Hepatocyte (in vitro differentiated cells): ENCODE measurements around the gene CRACDL. TPM values are rescaled to one million over a fixed set of nuclear protein-coding genes. Genes with fewer than 3 reads are reported as not detected.
A peak's percentile ranks its signal among the peaks of the same experiment; 100 is the strongest.

ENCODE experiments used
- DNase-seq: peaks from one replicate; pipeline ENCODE4 v3.0.0-alpha.2; 2016; ENCODE audit warnings: low spot score
- H2AFZ ChIP-seq: fragments of 200-600 bp; sonication (generic); 2 replicates; pipeline ENCODE4 v1.6.0; 2016; ENCODE audit warnings: antibody characterized with exemption, mild to moderate bottlenecking
- H3K27ac ChIP-seq: fragments of 200-600 bp; sonication (generic); 2 replicates; pipeline ENCODE4 v1.5.1; 2016; ENCODE audit warnings: mild to moderate bottlenecking
- H3K27me3 ChIP-seq: fragments of 200-600 bp; sonication (generic); 2 replicates; pipeline ENCODE4 v1.6.1; 2016
- H3K36me3 ChIP-seq: fragments of 200-600 bp; sonication (generic); replicated peaks from 2 replicates; pipeline ENCODE4 v1.5.1; 2016; ENCODE audit warnings: low read depth; ENCODE audit not compliant: insufficient read depth
- H3K4me1 ChIP-seq: fragments of 200-600 bp; sonication (generic); 2 replicates; pipeline ENCODE4 v1.5.1; 2016; ENCODE audit warnings: mild to moderate bottlenecking, moderate library complexity; ENCODE audit not compliant: insufficient read depth
- H3K4me2 ChIP-seq: fragments of 200-600 bp; sonication (generic); 2 replicates; pipeline ENCODE4 v1.6.0; 2016
- H3K4me3 ChIP-seq: fragments of 200-600 bp; sonication (generic); 2 replicates; pipeline ENCODE4 v1.5.1; 2016; ENCODE audit warnings: mild to moderate bottlenecking
- H3K79me2 ChIP-seq: fragments of 200-600 bp; sonication (generic); 2 replicates; pipeline ENCODE4 v1.6.0; 2017; ENCODE audit warnings: mild to moderate bottlenecking
- H3K9me2 ChIP-seq: fragments of 200-600 bp; sonication (generic); replicated peaks from 2 replicates; pipeline ENCODE4 v1.6.0; 2017; ENCODE audit warnings: mild to moderate bottlenecking; ENCODE audit not compliant: insufficient read depth
- H3K9me3 ChIP-seq: fragments of 200-600 bp; sonication (generic); 2 replicates; pipeline ENCODE4 v1.5.1; 2016; ENCODE audit warnings: low read depth, mild to moderate bottlenecking
- H4K20me1 ChIP-seq: fragments of 200-600 bp; sonication (generic); 2 replicates; pipeline ENCODE4 v1.6.0; 2016; ENCODE audit warnings: mild to moderate bottlenecking; ENCODE audit not compliant: insufficient read depth, poor library complexity, severe bottlenecking
- EZH2 ChIP-seq: fragments of 200-600 bp; sonication (generic); IDR thresholded peaks from 2 replicates; pipeline ENCODE4 v1.6.1; 2016; ENCODE audit warnings: antibody characterized with exemption, mild to moderate bottlenecking, borderline replicate concordance
- EZH2phosphoT487 ChIP-seq: fragments of 200-600 bp; sonication (generic); IDR thresholded peaks from one replicate; pipeline ENCODE4 v1.6.1; 2018; ENCODE audit warnings: antibody characterized with exemption, mild to moderate bottlenecking, low read depth, moderate library complexity; ENCODE audit not compliant: unreplicated experiment, severe bottlenecking
- WGBS: methylation state at CpG from one replicate; pipeline ENCODE4 v1.1.6; 2016; ENCODE audit warnings: low lambda C conversion rate; ENCODE audit errors: missing lambda C conversion rate; 5-methylcytosine and 5-hydroxymethylcytosine counted together
- polyA plus RNA-seq: library from polyadenylated mRNA; unstranded; fragments of >200 nt; fragmentation: Nextera tagmentation; extraction: Ambion mirVana; gene quantifications from 2 replicates; pipeline ENCODE4 v1.2.1, GENCODE V29; 2016
- total RNA-seq: library from RNA; depleted of rRNA; stranded (reverse); fragments of >200 nt; gene quantifications from 2 replicates; pipeline ENCODE4 v1.2.3, GENCODE V29; 2014
- TF ChIP-seq, protein P1 (sequence below): fragments of 200-600 bp; sonication (generic); IDR thresholded peaks from 2 replicates; pipeline ENCODE4 v1.5.1; 2016; ENCODE audit warnings: antibody characterized with exemption, mild to moderate bottlenecking; ENCODE audit not compliant: poor library complexity

Gene CRACDL
- total and polyA plus RNA-seq, 2 experiments from 2014 or later = 0.47 to 1.4 TPM

DNA sequence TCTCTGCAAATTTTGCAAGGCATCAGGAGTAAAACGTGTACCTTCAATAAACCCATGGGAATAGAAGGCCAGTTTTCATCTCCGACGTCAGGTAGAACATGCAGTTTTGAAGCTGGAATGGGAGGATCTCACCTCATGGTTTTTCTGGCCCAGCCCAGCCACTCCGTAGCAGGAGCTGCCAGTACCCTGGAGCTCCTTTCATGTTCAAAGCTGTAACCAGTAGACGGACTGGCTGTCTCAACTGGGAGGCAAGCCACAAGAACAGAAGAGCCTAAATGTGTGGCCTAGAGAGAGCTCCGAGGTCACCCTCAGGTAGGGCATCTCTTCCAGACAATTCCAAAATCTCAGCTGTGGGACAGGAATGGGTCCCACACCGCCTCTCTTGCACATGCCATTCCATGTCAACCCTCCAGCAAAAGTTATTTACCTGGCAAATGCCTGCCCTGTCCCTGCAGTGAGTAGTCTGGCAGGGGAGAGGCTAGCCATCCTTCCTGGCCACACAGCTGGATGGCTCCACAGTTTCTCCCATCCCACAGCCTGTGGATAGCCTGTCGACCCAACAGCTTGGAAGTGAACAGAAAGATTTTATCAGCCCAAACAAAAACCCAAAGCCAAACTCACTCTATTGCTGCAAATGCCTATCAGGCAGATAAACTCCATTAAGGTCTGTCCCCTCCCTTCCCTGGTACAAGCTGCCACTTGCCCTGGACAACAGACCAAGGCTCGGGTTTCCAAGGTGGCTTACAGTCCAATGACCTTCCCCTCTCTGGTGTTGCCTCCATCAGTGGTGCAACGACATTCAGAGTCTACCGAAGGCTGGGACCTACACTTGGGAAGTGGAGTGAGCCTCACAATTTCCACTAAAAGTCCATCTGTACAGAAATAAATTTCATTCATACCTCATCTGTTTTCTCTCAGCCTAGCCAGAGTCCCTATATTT, 27.8 kb downstream of the CRACDL start:
- Histone ChIP-seq H3K79me2 (no peaks in the 10 kb centered on the region), H3K9me3 (no peaks in the 10 kb centered on the region), H3K4me3 (no peak overlapping the region), H3K27me3 (no peaks in the 10 kb centered on the region), H3K4me1 (peaks cover 25% of the 10 kb centered on the region), H2AFZ (no peak overlapping the region), H3K4me2 (no peak overlapping the region), H3K27ac (peak overlapping the region; percentile 28), H3K36me3 (no peaks in the 10 kb centered on the region), H4K20me1 (no peaks in the 10 kb centered on the region), H3K9me2 (no peaks in the 10 kb centered on the region)
- no peak for DNase-seq
- TF ChIP-seq EZH2phosphoT487 (no peak), EZH2 (no peak)
- TF ChIP-seq, protein P1, sequence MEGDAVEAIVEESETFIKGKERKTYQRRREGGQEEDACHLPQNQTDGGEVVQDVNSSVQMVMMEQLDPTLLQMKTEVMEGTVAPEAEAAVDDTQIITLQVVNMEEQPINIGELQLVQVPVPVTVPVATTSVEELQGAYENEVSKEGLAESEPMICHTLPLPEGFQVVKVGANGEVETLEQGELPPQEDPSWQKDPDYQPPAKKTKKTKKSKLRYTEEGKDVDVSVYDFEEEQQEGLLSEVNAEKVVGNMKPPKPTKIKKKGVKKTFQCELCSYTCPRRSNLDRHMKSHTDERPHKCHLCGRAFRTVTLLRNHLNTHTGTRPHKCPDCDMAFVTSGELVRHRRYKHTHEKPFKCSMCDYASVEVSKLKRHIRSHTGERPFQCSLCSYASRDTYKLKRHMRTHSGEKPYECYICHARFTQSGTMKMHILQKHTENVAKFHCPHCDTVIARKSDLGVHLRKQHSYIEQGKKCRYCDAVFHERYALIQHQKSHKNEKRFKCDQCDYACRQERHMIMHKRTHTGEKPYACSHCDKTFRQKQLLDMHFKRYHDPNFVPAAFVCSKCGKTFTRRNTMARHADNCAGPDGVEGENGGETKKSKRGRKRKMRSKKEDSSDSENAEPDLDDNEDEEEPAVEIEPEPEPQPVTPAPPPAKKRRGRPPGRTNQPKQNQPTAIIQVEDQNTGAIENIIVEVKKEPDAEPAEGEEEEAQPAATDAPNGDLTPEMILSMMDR = no peak
- 75% methylated on average over 11 of the region's 11 CpGs for WGBS

DNA sequence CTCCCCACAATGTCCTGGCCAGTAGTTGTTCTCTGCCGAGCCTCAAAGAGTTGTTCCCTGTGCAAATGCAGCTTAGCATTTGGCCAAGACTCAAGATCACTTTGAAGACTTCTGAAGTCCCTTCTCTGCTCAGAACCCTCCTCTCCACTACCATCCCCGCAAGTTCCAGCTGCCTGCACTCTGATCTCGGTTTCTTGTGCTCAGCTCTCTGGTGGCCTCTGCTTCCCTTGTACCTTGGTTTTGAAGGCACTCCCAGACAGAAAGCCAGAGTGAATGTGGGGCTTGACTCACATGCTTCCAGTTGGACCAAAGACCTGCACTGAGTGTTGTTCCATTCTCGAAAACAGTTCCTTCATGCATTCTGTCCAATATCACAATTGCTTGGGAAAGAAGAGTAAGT, 28.6 kb downstream of the CRACDL start:
- no peak overlapping the region for H3K4me3 ChIP-seq
- no peak overlapping the region for H2AFZ ChIP-seq
- H3K9me3 ChIP-seq = no peaks in the 10 kb centered on the region
- H3K9me2 ChIP-seq = no peaks in the 10 kb centered on the region
- no peaks in the 10 kb centered on the region for H3K36me3 ChIP-seq
- no peak overlapping the region for H3K27ac ChIP-seq
- TF ChIP-seq, protein P1 = no peak
- TF ChIP-seq EZH2 (no peak), EZH2phosphoT487 (no peak)
- peaks cover 25% of the 10 kb centered on the region for H3K4me1 ChIP-seq
- no peaks in the 10 kb centered on the region for H4K20me1 ChIP-seq
- no peak overlapping the region for H3K4me2 ChIP-seq
- no peak for DNase-seq
- 86% methylated on average over 4 of the region's 4 CpGs for WGBS
- H3K79me2 ChIP-seq = no peaks in the 10 kb centered on the region
- no peaks in the 10 kb centered on the region for H3K27me3 ChIP-seq

DNA sequence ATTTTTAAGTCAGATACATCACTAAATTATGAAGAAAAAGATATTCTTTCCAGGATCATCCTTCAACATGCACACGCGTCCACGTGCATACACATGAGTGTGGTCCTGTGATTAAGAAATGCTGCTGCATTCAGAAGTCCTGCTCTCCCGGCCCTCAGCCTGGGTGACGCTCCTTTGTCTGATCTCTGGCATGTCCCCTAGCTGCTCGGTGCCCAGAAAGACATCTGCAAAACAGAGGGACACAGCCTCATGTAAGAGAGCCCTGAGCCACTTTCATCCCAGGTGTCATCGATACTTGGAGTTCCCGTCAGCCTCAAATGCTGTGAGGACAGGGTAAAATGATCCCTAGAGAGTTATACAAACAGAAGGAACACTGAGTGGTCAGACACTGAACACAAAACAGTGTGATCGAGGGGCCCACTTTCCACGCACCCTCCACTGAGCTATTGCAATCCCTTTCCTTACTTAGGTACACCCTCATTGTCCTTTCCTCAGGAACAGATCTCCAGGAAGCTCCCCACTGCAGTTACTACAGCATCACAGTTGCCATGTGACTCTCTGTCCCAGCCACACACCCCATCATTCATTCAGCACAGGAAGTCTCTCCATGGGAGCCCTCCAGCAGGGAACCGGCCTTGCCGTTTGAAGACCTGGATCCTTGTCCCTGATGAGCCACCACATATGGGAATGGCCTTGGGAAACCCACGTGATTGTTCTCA, 32.1 kb downstream of the CRACDL start:
- no peak overlapping the region for H2AFZ ChIP-seq
- no peaks in the 10 kb centered on the region for H4K20me1 ChIP-seq
- TF ChIP-seq EZH2 = no peak
- TF ChIP-seq EZH2phosphoT487 = no peak
- TF ChIP-seq, protein P1 = no peak
- H3K4me1 ChIP-seq = peaks cover 7% of the 10 kb centered on the region
- no peaks in the 10 kb centered on the region for H3K9me3 ChIP-seq
- DNase-seq = no peak
- H3K4me3 ChIP-seq = no peak overlapping the region
- H3K27ac ChIP-seq = no peak overlapping the region
- no peak overlapping the region for H3K4me2 ChIP-seq
- 83% methylated on average over 13 of the region's 13 CpGs for WGBS
- H3K27me3 ChIP-seq = no peaks in the 10 kb centered on the region
- H3K79me2 ChIP-seq = no peaks in the 10 kb centered on the region
- H3K9me2 ChIP-seq = no peaks in the 10 kb centered on the region
- no peaks in the 10 kb centered on the region for H3K36me3 ChIP-seq
